Measurements from ENCODE around the gene KIAA2012.

Gene KIAA2012

DNA sequence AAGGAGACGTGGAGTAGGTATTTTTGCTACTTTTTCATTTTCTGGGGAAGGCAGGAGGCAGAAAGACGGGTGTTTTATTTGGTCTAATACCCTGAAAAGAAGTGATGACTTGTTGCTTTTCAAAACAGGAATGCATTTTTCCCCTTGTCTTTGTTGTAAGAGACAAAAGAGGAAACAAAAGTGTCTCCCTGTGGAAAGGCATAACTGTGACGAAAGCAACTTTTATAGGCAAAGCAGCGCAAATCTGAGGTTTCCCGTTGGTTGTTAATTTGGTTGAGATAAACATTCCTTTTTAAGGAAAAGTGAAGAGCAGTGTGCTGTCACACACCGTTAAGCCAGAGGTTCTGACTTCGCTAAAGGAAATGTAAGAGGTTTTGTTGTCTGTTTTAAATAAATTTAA lies 36.0 kb upstream of the KIAA2012 start:
- Mint-ChIP-seq H3K27me3 (peaks cover 52% of the 10 kb centered on the region), H3K4me1 (ENCODE audit: low read depth) (peaks cover 17% of the 10 kb centered on the region)

DNA sequence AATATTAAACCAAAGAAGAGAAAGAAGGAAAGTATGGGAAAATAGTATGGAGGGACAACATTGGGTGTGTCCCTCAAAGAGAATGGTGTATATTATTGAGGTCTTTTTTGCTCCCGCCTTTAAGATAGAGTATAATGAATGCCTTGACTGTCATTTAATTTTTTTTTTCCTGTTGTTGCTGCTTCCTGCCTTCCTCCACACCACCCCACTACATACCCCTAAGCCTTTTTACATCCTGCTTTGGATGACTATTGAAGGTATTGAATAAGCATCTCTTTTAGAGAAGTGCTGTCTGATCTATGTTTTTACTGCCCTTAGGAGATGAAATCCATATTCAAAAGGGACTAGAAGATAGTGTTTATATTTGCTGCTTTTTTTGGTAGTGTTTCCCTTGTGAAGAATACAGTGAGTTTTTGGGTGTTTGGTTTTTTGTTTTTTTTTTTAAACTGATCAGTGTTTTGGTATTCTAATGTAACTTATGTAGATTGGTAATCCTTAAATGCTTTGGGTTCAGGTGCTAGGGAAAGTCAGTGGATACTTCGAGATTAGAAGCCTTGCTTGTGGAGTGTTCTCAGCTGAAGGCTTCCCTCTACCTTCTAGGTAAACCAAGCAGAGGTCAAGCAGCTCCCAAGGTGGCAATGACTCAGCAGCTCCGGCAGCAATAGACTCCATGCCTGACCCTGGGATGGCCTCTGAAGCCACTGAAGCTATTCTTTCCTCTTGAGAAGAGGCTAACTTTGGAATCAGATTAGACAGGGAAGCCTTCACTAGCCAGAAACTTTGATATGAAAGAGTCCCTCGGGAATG lies 34.4 kb upstream of the KIAA2012 start:
- Mint-ChIP-seq H3K9me3 (no peaks in the 10 kb centered on the region), H3K4me3 (no peak overlapping the region), H3K27me3 (peaks cover 58% of the 10 kb centered on the region), H3K27ac (no peak overlapping the region), H3K4me1 (ENCODE audit: low read depth) (peaks cover 8% of the 10 kb centered on the region), H3K36me3 (ENCODE audit: low read depth) (no peaks in the 10 kb centered on the region)
- DNase-seq: no peak

More for the DNA sequence above, 36.0 kb upstream of the KIAA2012 start:
- no peak overlapping the region for H3K27ac Mint-ChIP-seq
- H3K36me3 Mint-ChIP-seq (ENCODE audit: low read depth): no peaks in the 10 kb centered on the region
- no peak for DNase-seq
- no peak overlapping the region for H3K4me3 Mint-ChIP-seq
- no peaks in the 10 kb centered on the region for H3K9me3 Mint-ChIP-seq

DNA sequence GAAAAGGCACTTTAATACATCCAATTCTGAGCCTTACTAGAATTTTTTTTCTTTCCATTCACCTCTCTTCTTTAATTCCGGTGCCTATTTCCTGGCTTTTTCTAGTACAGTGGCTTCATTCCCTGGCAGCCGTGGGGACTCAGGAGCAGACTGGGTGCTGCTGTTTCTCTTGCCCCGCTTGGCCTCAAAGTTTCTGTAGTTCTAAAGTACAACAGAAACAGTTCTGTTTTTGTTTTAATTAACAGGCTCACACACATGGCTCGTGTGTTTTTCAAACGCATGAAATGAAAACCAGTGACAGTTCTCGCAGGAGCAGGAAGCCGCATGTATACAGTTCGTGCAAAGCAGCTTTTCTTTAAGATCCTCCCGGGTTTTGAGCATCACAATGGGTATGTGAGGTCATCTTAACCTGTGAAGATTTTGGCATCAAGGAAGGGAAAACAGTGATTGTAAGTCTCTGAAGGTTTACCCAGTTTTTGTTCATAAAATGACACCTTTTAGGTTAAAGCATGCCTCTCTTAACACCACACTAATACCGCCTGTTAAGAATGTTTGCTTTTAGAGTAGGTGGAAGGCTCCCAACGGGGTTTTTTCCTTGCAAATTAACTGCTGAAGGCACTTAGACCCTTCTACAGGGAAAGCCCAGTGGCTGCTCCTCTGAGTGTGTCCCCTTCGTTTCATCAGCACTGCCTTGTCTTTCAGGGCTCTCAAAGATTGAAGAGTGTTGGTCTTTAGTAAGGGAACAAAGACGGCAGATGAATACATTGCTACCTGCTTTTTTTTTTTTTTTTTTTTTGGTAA lies 33.6 kb upstream of the KIAA2012 start:
- no peaks in the 10 kb centered on the region for H3K9me3 Mint-ChIP-seq
- DNase-seq: no peak
- H3K4me1 Mint-ChIP-seq (ENCODE audit: low read depth): peaks cover 8% of the 10 kb centered on the region
- H3K27me3 Mint-ChIP-seq: peaks cover 62% of the 10 kb centered on the region
- H3K4me3 Mint-ChIP-seq: no peak overlapping the region
- no peaks in the 10 kb centered on the region for H3K36me3 Mint-ChIP-seq (ENCODE audit: low read depth)
- no peak overlapping the region for H3K27ac Mint-ChIP-seq

DNA sequence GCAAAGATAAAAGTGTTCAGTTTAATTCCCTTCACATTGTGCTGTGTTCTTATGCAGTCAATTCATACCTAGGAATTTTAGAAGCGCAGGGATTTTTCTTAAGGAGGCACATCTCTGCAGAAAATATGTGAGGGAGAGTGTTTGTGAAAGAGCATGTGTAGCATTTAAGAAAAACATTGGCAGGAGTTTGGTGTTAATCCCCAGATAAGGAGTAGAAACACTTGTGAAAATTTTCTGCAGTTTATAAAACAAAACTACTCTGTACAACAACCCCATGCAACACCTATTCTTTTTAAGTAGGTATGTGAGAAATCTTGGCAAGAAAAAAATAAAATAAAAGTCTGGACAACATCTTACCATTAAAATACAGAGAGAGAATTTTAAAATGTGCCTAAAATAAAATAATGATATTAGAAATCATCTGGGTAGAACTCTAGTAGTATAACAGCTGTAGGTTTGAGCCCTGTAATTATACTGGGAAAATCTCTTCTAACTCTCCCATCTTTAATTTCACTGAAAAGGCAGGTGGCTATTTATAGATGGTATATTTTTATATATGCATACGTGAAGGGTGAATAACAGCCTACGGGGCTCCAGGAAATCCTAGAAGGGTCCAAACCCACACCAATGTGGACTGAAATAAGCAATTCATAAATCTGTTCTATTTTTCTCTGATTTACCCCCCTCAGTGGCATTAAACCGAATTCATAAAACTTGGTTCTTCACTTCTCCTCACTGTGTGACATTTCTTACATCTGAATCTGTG lies 32.8 kb upstream of the KIAA2012 start:
- H3K9me3 Mint-ChIP-seq: no peaks in the 10 kb centered on the region
- no peak overlapping the region for H3K4me3 Mint-ChIP-seq
- peaks cover 70% of the 10 kb centered on the region for H3K27me3 Mint-ChIP-seq
- H3K36me3 Mint-ChIP-seq (ENCODE audit: low read depth): no peaks in the 10 kb centered on the region
- no peak overlapping the region for H3K27ac Mint-ChIP-seq
- no peak for DNase-seq
- peaks cover 4% of the 10 kb centered on the region for H3K4me1 Mint-ChIP-seq (ENCODE audit: low read depth)

DNA sequence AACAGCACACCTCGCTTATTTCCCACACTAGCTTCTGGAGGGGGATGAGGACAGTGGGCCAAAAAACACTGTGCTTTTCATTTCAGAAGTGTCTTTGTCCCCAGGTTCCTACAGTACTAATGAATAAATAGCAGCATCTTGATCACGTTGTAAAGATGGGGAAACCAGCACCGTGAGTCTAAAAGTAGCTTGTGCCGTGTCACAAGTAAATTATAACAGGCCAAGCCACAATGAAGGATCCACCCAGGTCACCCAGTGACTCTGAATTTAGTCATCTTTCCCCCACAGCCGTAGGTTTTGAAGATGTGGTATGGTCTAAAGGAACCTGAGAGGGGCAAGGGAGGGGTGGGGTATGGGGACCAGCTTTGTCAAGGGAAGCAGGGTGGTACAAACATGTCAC lies 30.6 kb upstream of the KIAA2012 start:
- H3K4me3 Mint-ChIP-seq: no peak overlapping the region
- peaks cover 4% of the 10 kb centered on the region for H3K4me1 Mint-ChIP-seq (ENCODE audit: low read depth)
- DNase-seq: no peak
- H3K27me3 Mint-ChIP-seq: peaks cover 71% of the 10 kb centered on the region
- no peak overlapping the region for H3K27ac Mint-ChIP-seq
- H3K36me3 Mint-ChIP-seq (ENCODE audit: low read depth): no peaks in the 10 kb centered on the region
- H3K9me3 Mint-ChIP-seq: no peaks in the 10 kb centered on the region

DNA sequence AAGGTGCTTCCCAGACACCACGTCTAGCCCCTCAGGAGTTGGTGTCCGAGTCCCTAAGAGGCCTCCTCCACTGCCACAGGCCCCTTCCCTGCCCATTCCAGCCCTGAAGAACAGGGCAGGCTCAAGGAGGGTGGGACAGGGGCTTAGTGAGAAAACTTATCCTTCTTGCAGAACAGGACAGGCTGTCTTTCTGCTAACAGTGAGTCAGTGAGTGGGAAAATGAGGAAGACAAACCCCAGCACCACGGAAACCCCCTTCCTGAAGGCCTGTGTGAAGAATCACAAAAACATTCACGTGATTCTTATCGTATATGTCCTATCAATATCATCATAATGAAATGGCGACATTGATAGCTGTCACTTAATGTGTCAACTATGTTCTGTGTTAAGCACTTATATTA lies 29.6 kb upstream of the KIAA2012 start:
- H3K9me3 Mint-ChIP-seq: no peaks in the 10 kb centered on the region
- peaks cover 4% of the 10 kb centered on the region for H3K4me1 Mint-ChIP-seq (ENCODE audit: low read depth)
- no peak for DNase-seq
- H3K4me3 Mint-ChIP-seq: no peak overlapping the region
- no peak overlapping the region for H3K27ac Mint-ChIP-seq
- H3K27me3 Mint-ChIP-seq: peaks cover 63% of the 10 kb centered on the region
- no peaks in the 10 kb centered on the region for H3K36me3 Mint-ChIP-seq (ENCODE audit: low read depth)

DNA sequence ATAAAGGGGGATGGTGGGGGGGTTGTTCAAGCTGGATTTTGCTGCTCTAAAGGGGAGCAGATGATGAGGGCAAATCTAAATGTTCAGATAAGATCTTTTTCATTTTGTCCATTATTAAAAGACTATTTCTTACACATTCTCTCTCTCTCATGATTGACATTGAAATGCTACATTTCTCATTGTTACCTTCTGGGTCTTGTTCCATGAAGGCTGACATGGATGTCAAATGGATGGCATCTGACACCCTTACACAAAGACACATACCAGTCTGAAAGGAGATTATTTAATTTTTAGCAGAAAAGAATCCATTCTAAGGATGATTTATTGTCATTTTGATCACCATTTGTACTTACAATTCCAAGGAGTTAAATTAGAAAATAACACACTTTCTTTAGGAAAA lies 28.3 kb upstream of the KIAA2012 start:
- H3K4me3 Mint-ChIP-seq: no peak overlapping the region
- no peak overlapping the region for H3K27ac Mint-ChIP-seq

DNA sequence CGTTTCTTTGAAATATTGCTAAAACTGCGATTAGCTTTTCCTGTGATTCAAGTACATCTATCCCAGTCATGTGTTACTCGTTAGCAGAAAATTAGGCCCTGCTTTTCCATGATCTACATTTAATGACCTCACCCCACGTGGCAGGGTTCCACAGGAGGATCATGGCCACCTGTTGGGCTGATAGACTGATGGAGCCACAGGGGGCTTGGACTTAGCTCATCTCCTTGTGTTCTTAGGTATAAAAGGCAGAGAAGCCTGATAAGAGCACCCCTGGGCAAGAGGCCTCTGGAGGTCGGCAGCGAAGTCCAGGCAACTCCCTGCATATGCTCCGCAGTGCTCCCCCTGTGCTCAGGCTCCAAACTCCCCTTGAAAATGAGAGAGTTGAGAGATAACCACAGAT lies 26.5 kb upstream of the KIAA2012 start:
- H3K36me3 Mint-ChIP-seq (ENCODE audit: low read depth): no peaks in the 10 kb centered on the region
- H3K4me1 Mint-ChIP-seq (ENCODE audit: low read depth): no peaks in the 10 kb centered on the region
- H3K4me3 Mint-ChIP-seq: no peak overlapping the region
- no peak for DNase-seq
- no peaks in the 10 kb centered on the region for H3K9me3 Mint-ChIP-seq
- H3K27me3 Mint-ChIP-seq: peaks cover 32% of the 10 kb centered on the region
- H3K27ac Mint-ChIP-seq: no peak overlapping the region

More for the DNA sequence above, 28.3 kb upstream of the KIAA2012 start:
- H3K27me3 Mint-ChIP-seq: peaks cover 50% of the 10 kb centered on the region
- H3K36me3 Mint-ChIP-seq (ENCODE audit: low read depth): no peaks in the 10 kb centered on the region
- DNase-seq: no peak
- H3K4me1 Mint-ChIP-seq (ENCODE audit: low read depth): no peaks in the 10 kb centered on the region
- H3K9me3 Mint-ChIP-seq: no peaks in the 10 kb centered on the region

DNA sequence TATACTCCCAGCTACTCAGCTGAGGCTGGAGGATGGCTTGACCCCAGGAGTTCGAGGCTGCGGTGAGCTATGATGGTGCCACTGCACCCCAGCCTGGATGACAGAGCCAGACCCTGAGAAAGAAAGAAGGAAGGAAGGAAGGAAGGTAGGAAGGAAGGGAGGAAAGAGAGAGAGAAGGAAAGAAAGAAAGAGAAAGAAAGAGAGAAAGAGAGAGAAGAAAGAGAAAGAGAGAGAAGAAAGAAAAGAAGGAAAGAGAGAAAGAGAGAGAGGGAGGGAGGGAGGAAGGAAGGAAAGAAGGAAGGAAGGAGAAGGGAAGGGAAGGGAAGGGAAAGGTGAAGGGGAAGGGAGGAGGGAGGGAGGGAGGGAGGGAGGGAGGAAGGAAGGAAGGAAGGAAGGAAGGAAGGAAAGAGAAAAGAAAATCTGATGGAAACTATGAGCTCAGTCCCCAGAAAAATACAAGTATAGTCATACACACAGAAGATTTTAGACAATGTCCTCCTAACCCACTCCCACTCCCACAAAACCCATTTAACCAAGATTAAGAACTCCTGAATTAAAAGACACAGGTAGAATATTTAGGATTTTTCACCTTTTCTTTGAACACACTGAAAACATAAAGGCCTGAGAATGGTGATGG lies 23.8 kb upstream of the KIAA2012 start:
- H3K36me3 Mint-ChIP-seq (ENCODE audit: low read depth): no peaks in the 10 kb centered on the region
- H3K27me3 Mint-ChIP-seq: peaks cover 28% of the 10 kb centered on the region
- no peak overlapping the region for H3K27ac Mint-ChIP-seq
- H3K9me3 Mint-ChIP-seq: no peaks in the 10 kb centered on the region
- no peak overlapping the region for H3K4me3 Mint-ChIP-seq
- no peak for DNase-seq
- no peaks in the 10 kb centered on the region for H3K4me1 Mint-ChIP-seq (ENCODE audit: low read depth)

DNA sequence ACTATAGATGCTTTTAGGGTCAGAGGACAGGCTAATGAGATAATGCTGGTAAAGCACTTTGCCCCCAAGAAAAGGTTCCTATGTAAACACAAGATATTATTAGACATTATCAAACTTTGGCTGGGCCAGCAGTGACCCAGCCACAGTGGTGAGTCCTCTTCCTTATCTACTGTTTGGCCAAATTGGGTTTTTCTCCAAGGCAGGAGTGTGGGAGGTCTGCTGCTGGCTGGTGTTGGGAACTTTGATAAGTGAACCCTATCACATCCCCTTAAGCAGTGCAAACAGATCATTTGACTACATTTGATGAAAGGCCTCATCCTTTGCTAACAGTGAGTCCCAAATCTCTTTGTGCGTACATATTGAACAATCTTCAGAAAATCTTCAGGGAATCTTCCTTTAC lies 23.2 kb upstream of the KIAA2012 start:
- Mint-ChIP-seq H3K4me3 (no peak overlapping the region), H3K9me3 (no peaks in the 10 kb centered on the region), H3K4me1 (ENCODE audit: low read depth) (no peaks in the 10 kb centered on the region), H3K27ac (no peak overlapping the region), H3K27me3 (peaks cover 26% of the 10 kb centered on the region), H3K36me3 (ENCODE audit: low read depth) (no peaks in the 10 kb centered on the region)
- DNase-seq: no peak

DNA sequence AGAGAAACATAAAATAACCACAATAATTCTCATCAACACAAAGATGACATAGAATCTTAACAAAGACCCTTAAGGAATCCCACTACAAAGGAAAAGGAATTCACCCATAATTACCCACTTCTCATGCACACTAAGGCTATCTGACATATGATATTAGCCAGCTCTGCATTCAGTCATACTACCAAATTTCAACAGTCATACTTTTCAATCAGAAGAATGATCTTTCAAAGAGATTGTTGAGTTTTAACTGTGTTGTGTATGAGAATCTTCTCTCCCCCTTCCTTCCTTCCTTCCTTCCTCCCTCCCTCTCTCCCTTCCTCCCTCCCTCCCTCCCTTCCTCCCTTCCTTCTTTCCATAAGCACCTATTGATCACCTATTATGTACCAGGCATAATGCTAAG lies 22.4 kb upstream of the KIAA2012 start:
- no peaks in the 10 kb centered on the region for H3K4me1 Mint-ChIP-seq (ENCODE audit: low read depth)
- peaks cover 23% of the 10 kb centered on the region for H3K27me3 Mint-ChIP-seq
- no peak overlapping the region for H3K27ac Mint-ChIP-seq
- DNase-seq: no peak
- H3K36me3 Mint-ChIP-seq (ENCODE audit: low read depth): no peaks in the 10 kb centered on the region
- no peaks in the 10 kb centered on the region for H3K9me3 Mint-ChIP-seq
- no peak overlapping the region for H3K4me3 Mint-ChIP-seq

DNA sequence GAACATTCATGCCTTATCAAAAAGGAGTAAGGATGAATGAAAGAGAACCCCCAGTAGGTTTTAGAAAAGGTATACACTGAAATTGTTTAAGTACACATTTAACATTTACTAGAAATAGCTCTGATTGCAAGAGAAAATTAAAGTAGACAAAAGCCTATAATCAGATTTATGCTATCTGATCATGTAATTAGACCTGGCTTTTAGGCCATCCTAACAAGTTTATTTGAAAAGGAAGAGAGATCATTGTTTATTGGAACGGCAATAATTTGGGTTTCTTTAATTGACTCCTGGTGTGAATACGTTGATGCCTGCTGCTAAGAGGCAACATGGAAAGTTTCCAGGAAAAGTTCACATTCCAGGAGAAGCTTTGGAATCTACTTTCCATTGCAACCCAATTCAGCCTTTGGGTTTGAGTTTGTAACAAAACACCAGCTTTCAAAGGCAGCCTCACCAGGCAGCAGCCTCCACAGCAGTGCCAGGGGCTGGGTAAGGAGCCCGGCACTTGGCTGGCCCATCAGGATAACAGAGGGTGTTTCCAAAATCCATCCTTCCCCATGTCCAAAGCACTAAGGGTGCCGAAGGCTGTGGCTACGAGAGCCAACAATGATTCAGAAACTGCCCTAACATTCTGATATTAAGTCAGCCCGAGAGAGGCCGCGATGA lies 21.4 kb upstream of the KIAA2012 start:
- H3K36me3 Mint-ChIP-seq (ENCODE audit: low read depth): no peaks in the 10 kb centered on the region
- H3K27ac Mint-ChIP-seq: no peak overlapping the region
- DNase-seq: no peak
- H3K27me3 Mint-ChIP-seq: peaks cover 33% of the 10 kb centered on the region
- H3K4me1 Mint-ChIP-seq (ENCODE audit: low read depth): no peaks in the 10 kb centered on the region
- no peak overlapping the region for H3K4me3 Mint-ChIP-seq
- no peaks in the 10 kb centered on the region for H3K9me3 Mint-ChIP-seq

DNA sequence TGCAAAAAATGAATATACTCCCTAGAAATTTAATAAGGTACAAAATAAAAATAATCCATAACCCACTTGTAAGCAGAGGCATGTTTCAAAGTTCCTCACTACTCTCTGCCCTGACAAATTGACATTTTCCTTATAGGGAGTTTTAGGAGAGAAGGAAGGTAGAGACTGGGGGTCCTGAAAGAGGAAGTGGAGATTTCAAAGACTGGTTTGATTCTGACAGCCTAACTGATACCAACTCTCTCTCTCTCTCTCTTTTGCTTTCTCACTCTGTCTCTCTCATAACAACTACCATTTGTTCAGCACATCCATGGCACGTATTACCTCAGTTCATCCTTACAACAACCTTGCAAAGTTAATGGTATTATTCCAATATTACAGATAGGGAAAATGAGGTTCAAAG lies 20.8 kb upstream of the KIAA2012 start:
- H3K27ac Mint-ChIP-seq: no peak overlapping the region
- H3K36me3 Mint-ChIP-seq (ENCODE audit: low read depth): no peaks in the 10 kb centered on the region

DNA sequence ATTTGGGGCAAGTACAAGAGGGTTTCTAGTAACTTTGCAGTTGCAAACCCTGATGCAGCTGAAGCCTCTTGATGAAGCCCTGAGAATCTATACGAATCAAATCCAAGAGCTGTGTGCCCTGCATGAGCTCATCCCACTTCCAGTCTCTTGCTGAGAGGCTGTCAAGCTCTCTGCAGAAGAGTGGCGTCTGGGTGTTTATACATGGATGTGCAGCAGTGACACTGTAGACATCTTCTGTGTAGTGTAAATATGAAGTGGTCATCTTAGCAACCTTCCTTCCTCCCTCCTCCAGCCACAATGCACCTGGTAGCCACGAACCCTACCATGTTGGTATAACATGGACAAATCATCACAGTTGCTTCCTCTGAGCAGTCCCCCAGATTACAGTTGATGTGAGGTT lies 18.4 kb upstream of the KIAA2012 start:
- Mint-ChIP-seq H3K36me3 (ENCODE audit: low read depth) (no peaks in the 10 kb centered on the region), H3K27ac (no peak overlapping the region), H3K4me1 (ENCODE audit: low read depth) (no peaks in the 10 kb centered on the region), H3K4me3 (no peak overlapping the region), H3K9me3 (no peaks in the 10 kb centered on the region), H3K27me3 (peaks cover 46% of the 10 kb centered on the region)
- DNase-seq: no peak

More for the DNA sequence above, 20.8 kb upstream of the KIAA2012 start:
- Mint-ChIP-seq H3K4me1 (ENCODE audit: low read depth) (no peaks in the 10 kb centered on the region), H3K4me3 (no peak overlapping the region), H3K27me3 (peaks cover 35% of the 10 kb centered on the region), H3K9me3 (no peaks in the 10 kb centered on the region)
- DNase-seq: no peak

All from activated T-cell treated with anti-CD3 and anti-CD28 coated beads, Interleukin-2, amount 50 U/mL, for 24 hours (primary cell).